Measurements from ENCODE around the gene EXPH5.

EXPH5 gene

DNA sequence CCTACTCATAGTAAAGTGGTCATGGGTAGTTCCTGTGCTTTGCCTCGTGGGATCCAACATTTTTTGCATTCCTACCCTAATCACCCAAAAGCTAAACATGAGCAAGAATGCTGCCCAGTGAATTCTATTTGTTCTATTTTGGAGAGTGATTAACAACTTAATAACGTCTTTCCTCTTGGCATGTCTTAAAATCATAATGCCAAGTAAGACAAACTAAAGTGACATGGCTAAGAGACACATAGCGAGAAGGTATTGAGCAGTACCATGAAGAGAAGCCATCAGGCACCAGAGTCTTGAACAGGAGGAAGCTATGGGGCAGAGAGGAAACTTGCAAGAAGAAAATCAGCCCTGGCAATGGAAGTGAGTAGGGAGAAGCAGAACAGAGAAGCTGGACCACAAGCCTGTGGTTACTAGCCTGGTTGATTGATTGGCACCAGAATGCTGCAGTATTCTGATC, 32.0 kb downstream of the EXPH5 start:
- no peak for DNase-seq

DNA sequence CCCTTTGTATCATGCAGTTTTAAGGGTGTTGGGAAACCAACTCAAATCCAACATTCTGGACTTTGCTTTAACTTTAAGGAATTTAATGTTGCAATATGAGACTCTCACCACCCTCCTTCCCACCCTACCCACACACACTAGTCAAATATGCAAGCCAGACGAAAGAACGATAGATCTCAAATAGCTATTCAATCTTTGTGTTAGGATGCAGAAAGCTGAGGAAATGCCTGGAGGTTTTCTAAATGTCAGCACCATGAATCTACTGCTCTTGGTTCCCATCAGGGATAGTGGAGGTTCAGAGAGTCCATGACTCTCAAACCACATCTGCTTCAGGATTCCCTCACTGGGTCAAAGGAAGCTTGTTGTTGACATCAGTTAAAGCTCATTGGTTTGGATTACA, 33.7 kb downstream of the EXPH5 start:
- no peak for DNase-seq

DNA sequence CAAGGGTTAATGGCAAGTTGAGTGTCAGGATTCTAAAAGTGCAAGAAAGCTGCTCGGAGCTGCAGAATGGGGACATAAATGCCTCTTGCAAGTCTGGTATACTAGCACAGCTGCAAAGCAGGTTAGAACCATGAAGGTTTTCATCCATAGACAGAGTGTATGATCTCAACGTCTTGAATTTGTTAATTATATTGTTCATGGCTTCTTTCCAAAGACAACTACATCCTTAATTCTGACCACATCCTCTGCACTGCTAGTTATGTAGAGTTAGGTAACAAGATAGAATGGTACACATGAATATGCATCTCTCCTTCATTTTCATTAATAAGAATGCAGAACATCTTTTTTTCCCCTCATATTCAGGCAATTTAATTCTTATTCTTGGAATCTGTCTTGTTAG, 34.2 kb downstream of the EXPH5 start:
- no peak for DNase-seq

DNA sequence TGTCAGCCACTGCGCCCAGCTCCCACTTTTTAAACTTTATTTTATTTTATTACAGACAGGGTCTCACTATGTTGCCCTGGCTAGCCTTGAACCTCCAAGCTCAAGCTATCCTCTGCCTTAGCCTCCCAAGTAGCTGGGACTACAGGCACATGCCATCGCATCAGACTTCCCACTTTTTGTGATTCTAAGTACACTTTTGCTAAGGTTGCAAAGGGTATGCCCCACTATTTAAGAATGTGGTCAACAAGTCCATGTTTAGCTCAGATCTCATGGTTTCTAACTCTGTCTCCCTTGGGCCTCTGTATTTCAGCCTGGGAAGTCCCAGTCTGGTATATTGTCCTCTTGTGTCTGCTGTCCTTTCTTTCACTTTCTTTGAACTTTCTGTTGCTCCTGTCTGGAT, 35.3 kb downstream of the EXPH5 start:
- no peak for DNase-seq

DNA sequence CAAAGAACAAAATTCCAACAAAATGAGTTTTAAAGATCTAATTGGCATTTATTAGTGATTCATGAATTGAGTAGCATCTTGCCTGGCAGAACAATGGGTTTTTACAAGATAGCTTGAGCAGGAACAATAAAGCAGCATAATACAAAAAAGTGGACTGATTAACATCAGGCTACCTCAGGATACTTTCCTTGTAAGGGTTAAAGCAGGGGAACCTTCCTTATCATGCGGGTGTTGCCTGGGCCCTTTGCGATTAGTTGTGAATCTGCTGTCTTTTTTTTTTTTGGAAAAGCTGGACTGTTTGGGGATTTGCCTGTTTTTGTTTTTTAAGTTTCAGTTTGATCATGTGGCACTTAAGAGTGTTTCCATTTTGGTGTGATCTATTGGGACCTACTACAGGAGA, 37.5 kb downstream of the EXPH5 start:
- DNase-seq: no peak

DNA sequence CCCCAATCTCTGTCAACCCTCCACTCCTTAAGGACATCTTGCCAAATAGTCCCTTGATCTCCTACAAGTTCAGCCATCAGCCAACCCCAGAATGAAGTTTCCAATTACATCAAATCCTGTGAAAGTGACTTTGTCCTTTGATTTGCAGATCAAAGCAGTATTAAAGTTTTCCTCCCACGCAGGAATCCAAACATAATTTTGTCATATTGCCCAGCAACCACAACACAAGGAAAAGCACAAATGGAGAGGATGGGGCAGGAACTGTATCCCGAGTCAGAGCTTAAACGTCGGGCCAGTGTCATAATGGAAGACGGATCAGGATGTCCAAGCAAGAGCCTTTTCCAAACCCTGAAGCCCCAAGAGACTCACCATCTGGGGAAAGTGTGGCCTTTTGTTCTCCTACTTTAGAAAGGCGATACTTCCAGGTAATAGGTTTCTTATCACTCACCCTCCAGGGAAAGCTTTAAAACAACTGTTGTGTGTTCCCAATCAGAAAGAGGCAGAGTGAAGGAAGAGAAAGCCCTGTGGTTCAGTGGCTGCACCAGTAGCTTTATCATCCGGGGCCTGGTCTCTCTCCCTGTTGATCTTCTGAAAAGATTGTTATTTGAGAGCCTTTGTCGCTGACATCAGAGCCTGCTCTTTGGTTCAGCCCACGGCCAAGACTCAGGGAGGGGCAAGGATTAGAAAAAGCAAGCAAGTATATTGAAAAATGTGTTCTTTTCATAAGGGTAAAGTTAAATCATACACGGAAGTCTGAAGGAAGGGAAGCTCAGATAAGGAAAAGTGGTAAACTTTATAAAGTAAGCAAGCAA, 41.7 kb downstream of the EXPH5 start:
- DNase-seq: no peak

DNA sequence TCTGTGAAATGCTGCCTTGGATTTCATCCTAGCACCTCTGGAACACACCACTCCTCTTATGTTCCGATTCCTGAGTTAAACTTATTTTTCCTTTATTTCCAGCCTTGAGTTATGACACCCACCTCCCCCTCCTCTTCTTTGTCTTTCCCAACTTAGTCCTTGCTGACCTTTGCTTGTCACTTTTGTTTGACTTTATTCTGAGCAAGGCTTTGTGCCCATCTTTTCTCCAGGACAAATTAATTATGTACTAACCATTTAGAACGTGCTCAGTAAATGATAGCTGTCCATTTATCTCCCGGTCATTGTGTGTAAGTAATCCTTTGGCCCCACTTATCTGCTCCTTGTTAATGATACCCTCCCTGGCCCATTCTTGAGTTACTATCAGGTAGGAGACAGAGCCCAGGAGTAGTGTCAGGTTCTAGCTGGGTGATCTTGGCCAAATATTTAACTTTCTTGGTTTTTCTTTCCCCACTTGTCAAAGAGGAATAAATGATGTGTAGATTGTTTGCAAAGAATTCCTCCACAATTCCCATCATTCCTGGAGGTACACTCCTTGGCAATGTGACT, 44.2 kb downstream of the EXPH5 start:
- DNase-seq: no peak

DNA sequence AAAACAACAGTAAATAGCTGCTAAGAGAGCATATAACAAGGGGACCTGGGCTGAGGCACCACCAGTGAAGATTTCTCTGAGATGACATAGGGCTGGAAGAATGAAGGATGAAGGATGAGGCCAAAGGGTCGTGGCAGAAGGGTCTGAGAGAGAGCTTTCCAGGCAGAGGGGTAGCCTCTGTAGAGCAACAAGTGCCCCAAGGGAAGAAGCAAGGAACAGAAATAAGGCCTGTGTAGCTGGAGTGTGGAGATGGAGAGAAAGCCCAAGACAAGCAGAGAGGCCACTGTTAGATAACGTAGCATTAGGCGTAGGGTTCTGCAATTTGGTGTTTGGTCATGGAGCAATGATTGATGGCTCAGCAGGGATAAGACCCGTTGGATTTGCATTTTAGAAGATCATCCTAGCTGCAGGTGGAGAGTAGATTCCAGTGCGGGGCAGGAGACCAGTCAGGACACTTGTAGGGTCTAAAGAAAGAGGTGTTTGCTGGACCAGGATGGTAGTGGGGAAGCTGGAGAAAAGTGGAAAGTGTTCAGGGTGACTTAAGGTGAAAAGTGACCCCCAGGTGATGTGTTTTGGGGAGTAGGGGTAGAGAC, 47.6 kb downstream of the EXPH5 start:
- no peak for DNase-seq

DNA sequence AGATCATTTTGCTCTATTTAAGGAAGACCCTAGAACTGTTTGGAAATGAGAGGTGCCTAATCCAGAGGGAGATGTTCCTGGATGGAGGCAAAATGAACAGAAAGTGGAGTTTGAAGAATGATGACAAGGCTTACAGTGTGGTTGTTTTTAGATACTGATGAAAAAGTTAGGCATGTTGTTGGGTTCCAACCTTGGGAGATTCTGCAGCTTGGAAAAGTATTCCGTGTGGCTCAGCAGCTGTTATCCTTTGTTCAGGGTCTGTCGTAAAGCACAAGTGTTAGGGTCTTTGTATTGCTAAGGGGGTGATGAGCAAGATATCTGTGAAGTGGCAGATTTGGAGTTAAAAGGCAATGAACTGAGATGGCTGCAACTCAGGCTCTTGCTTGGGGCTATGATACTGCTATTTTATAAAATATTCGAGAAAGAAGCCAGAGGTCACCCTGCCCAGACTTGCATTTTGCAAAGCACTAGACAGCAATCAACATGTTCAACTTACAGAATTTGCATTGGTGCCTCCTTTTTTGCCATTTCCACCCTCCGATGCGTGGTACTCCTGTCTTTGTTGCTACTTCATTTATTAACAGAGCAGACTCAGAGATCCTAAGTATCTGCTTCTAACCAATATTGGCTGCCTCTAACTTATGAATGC, 50.1 kb downstream of the EXPH5 start:
- DNase-seq: no peak

DNA sequence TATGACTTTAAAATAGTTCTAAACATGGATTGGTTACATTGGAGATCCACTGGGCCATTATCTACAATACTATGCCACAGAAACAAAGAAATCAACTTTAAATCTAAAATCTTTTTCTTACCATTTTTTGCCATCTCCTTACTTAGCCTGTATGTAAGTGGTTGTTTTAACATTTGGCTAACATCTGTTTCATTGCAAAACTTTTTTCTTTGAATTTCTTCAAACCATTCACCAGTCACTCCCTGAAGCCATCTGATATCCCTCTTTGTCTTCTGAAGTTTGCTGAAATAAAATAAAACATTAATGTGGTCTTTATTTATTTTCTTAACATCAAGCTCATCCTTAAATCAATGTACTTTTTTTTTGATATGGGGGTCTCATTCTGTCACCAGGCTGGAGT, 52.0 kb downstream of the EXPH5 start:
- no peak for DNase-seq

DNA sequence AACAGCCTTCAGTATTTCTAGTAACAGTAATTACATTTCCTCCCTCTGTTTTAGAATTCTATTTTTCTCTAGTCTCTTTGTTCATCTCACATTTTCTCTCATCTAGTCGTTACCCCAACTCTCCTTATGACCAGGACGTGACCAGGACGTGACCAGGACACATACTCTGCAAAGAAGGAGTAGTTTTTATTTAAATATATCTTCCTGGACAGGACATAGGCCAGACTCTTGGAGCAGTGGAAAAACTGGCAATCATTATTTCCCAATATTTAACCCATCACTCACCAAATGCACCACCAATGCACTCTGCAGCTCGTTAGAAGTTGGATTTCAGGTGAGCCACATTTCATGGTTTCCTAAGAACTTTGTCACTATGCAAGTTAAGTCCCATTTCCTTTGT, 55.1 kb downstream of the EXPH5 start:
- DNase-seq: no peak

DNA sequence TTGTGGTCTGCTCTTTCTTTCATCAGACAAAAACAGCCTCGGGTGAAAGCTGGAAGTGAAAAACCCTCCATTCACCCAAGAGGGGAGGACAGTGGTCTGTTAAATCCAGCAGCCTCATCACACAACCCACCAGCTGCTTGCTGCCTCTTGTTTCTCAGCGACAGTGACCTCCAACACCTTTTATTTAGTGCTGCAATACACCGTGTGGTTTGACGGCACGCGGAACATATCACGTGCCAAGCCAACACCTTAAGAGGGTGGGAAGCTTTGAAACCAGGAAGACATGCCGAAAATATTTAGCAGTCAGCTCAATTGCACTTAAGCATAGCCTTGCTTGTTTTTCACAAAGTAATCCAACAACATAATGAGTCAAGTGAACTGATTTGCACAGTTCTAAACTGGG, 55.5 kb downstream of the EXPH5 start:
- DNase-seq: no peak

DNA sequence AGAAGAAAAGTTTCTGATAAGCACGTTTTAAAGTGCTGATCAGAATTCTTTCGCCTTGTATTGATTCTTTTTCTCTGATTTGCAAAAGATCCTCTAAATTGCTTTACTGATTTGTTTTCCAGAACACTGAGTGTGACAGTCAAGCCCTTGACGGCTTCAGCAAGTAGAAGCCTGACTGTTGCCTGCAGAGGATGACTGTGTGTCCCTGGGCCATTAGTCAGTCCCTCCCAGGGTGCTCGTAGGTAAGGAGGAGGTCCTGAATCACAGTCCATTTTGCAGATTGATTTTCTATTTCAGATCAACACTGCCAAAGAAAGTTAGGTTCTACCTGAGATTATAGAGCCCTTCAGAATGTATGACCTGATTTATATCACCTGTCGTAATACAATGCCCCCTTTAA, 56.8 kb downstream of the EXPH5 start:
- no peak for DNase-seq

DNA sequence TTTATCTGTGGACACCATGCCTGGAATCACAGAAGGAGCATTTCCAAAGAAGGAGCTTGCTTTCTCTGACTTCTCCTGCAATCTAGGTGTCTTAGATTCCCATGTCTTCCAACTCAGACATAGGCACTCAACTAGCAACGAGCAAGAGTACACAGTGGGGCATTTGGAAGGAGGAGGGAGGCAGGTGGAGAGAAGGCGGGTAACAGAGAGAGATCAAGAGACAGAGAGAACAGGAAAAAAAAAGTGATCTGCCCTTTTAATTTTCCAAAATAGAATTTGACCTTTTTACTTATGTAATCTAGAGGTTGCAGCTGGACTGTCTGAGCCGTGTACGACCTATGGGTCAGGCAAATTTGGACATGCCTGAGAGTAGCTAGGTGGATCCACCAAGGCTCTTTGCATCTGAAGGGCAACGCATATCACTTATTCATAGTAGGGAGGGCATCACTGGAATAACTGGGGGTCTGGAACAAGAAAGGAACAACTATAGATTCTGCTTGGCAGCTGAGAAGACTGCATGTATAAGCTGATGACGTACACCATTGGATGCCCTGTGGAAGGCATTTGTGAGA, 58.1 kb downstream of the EXPH5 start:
- DNase-seq: no peak

DNA sequence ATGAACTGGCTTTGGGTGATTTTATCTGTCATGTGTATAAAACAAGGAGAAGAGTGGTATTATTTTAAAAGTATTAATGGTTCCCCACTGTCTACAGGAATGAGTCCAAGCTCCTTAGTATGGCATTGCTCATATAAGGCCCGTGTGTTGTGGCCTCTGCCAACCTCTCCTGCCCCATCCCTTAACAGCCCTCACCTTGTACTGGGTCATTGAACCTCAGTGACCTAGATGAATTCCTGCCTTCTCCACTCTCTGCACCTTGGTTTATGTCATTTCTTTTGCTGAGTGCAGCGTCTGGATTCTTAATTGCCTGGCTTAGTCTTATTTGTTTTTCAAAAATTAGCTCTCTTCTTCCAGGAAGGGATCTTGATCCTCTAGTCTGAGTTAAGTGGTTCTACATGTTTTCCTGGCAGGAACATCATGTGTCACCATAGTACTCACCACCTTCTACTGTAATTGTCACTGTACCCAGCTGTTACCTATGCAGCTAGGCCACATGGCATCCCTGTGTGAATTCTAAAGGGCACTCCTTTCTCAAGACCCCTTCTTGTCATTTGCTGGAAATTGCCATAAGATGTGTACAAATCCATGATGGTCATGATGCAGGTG, 59.2 kb downstream of the EXPH5 start:
- no peak for DNase-seq

DNA sequence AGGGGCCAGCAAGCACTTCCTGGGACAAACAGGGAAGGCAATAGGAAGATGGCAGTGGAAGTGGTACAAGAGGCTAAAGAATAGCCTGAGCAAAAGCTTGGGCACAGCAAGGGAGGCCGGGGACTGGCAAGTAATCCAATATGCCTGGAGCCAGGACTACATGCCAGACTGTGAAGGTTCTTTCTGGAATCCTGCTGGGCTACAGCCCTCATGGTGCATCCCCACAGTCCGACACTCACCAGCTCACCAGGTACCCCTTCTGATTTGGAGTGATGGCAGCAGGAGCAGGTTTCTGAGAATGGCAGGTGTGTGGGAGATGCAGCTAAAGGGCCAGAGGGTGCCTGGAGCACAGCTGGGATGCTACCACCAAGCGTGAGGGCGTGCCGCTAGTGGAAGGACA, 63.1 kb downstream of the EXPH5 start:
- DNase-seq: no peak

DNA sequence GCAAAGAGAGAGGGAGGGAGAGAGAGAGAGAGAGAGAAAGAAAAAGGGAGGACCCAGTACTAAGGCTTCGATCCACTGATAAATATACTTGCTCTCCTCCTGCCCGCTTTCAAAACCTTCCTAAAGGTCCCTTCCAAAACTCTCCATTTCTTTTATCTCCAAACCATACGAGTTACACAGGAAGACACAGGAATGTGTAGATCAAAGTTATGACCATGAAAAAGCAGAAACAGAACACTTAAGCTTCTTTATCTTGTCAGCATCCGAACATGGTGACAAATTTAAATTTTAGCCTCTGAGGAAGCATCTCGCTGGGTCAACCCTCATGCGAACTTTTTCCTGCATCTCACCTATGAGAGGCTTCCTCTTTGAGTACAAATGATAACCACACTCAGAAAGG, 66.2 kb downstream of the EXPH5 start:
- no peak for DNase-seq

DNA sequence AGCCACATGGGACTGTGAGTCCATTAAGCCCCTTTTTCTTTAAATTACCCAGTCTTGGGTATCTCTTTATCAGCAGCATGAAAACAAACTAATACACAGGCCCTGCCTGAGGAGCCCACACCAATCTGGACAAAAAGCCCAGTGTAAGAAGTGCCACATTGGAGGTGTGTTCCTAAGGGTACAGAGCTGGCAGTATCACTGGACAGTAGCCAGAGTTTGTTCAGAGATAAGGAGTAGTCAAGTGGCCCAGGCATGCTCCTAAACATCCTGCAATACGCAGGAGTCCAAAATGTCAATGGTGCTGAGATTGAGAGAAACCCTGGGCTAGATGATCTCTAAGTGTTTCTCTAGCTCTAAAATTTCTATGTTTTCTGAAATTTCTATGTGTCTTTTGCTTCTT, 68.4 kb downstream of the EXPH5 start:
- DNase-seq: no peak

DNA sequence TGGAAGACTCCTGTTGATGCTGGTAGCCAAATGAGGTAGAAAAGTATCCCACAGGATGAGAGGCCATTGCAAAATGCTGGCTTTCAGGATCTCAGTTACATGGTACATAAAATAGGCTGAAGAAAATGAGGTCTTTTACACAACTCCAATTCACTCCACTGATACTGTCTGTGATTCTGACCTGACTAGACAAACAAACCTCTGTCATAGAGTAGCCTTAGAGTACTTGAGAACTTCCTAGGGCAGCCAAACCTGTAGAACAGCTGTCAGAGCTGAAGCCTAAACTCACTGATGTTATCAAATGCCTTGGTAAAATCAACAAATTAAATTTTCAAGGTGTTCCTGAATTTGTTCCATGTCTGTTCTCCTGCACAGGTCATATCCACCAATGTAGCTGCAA, 69.1 kb downstream of the EXPH5 start:
- DNase-seq: no peak

DNA sequence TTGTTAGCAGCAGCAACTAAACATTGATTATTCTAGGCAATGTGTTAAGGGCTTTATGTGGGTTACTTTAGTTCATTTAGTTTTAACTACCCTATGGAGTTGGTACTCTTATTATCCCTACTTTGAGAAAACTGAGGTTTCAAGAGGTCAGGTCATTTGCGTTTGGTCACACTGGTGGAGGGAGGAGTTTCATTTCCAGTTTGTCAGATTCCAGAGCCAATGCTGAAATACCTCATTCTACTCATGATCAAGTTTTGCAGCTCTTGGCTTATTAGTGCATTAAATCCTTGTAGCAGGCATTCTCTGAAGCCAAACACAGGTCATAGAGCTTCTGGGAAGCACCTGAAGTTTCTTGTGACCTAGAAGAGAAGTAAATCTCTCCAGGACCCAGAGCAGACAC, 71.2 kb downstream of the EXPH5 start:
- no peak for DNase-seq

DNA sequence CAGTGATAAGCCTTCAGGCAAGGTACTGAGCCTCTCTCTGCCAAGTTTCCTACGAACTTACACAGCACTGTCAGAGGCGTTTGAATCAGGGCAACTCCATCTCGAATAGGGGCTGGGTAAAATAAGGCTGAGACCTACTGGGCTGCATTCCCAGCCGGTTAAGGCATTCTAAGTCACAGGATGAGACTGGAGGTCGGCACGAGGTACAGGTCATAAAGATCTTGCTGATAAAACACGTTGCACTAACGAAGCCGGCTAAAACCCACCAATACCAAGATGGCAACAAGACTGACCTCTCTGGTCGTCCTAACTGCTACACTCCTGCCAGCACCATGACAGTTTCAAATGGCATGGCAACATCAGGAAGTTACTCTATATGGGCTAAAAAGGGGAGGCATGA, 75.0 kb downstream of the EXPH5 start:
- no peak for DNase-seq

DNA sequence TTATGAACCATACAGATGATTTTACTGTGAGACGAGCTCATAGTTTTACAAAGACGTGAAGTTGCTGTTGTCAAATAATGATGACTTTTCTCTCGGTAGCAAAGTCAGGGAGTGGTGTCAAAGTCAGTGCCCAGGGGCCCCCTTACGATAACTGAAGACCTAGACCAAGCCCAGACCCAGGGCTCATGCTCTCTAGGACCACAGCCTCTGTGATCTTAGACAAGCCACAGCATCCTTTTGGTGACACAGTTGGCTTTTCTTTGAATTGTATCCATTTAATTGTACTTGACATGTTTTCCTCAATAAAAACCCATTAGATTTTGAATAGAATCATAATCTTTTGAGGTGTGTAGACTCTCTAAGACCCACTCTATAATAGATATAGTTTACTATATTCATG, 77.4 kb downstream of the EXPH5 start:
- no peak for DNase-seq

DNA sequence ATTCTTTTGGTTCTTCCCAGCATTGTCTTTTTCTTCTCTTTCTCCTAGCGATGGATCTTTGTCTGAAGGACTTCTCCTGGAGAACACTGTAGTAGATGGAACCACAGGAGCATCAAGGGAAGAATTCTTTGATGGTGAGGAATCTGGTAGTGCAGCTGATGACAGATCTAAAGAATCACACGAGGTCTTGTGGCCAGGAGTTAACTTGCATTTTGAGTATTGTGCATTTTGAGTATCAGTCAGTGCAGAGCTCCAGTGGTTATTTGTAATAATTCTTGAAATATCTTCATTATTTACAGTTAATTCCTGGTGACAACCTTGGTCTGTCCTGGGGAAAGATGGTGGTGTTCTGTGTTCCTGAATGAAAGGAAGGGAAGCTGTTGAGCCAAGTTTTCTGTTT, 80.9 kb downstream of the EXPH5 start:
- DNase-seq: no peak
